Heart right ventricle (tissue), 16 donors: ENCODE data around the gene MAP3K5. TPM values are rescaled to one million over a fixed set of nuclear protein-coding genes. Genes with fewer than 3 reads are reported as not detected.

Source experiments
- ATAC-seq, 8 donors: fragments of 200-7000 bp; cut with Tn5 transposase; one replicate each; pipeline ENCODE4 v1.9.1; 2020; ENCODE audit warnings: mild to moderate bottlenecking in 8 of 8, moderate library complexity in 8 of 8, moderate number of reproducible peaks in 1 of 8
- DNase-seq, 2 donors: peaks; one replicate each; pipeline ENCODE4 v3.0.0-alpha.2; 2020
- H3K27ac ChIP-seq, 10 donors: fragments of 200-600 bp; sonication (generic) in 2 of 10; one replicate each; pipeline versions ENCODE4 v1.5.0 to v1.8.0; 2020 to 2022; ENCODE audit warnings: mild to moderate bottlenecking in 3 of 10
- H3K27me3 ChIP-seq, 7 donors: fragments of 200-600 bp; one replicate each; pipeline ENCODE4 v1.8.0; 2021 to 2022; ENCODE audit warnings: mild to moderate bottlenecking in 2 of 7
- H3K36me3 ChIP-seq, 9 donors: fragments of 200-600 bp; sonication (generic) in 1 of 9; one replicate each; pipeline versions ENCODE4 v1.5.0 to v1.8.0; 2020 to 2022; ENCODE audit warnings: mild to moderate bottlenecking in 2 of 9
- H3K4me1 ChIP-seq, 9 donors: fragments of 200-600 bp; sonication (generic) in 1 of 9; one replicate each; pipeline versions ENCODE4 v1.5.0 to v1.8.0; 2020 to 2022; ENCODE audit warnings: mild to moderate bottlenecking in 4 of 9
- H3K4me3 ChIP-seq, 10 donors: fragments of 200-600 bp; sonication (generic) in 2 of 10; one replicate each; pipeline versions ENCODE4 v1.5.0 to v1.8.0; 2020 to 2022; ENCODE audit warnings: mild to moderate bottlenecking in 7 of 10, moderate library complexity in 2 of 10
- H3K9me3 ChIP-seq, 11 donors: fragments of 200-600 bp in 10 of 11; sonication (generic) in 2 of 11; one replicate each; pipeline versions ENCODE4 v1.5.0 to v1.8.0; 2013 to 2022; ENCODE audit warnings: mild to moderate bottlenecking in 2 of 11, control low read depth in 1 of 11, moderate library complexity in 1 of 11
- WGBS, 2 donors: extraction: QIAGEN DNeasy Blood & Tissue Kit; methylation state at CpG; one replicate each; pipeline ENCODE4 v1.1.7; 2013; ENCODE audit warnings: inconsistent platforms in 1 of 2; 5-methylcytosine and 5-hydroxymethylcytosine counted together
- intact Hi-C, 10 donors: fragments of 100-400 bp; cut with DNase I; formaldehyde crosslinking; loops; one replicate each; pipeline versions ENCODE4 v1.11.1 to v1.14.2; 2022
- polyA plus RNA-seq, 2 donors: library from polyadenylated mRNA; stranded (reverse); fragments of 200-250 nt; gene quantifications; one replicate each; pipeline ENCODE4 v1.2.3, GENCODE V29; 2013
- total RNA-seq, 10 donors: library from RNA; stranded (reverse); fragmentation: NEBNext Ultra II Directional in 3 of 10; extraction: Animal tissue kit (Norgen Biotek cat#: 25700) in 3 of 10; gene quantifications; one replicate each; pipeline versions ENCODE4 v1.2.1 to v1.2.4, GENCODE V29; 2021 to 2023
- TF ChIP-seq, protein P1 (sequence below), 9 donors: fragments of 200-600 bp; sonication (generic) in 2 of 9; IDR thresholded peaks; one replicate each; pipeline versions ENCODE4 v1.5.0 to v1.8.0; 2021 to 2022; ENCODE audit warnings: antibody characterized with exemption in 9 of 9, mild to moderate bottlenecking in 5 of 9, moderate library complexity in 1 of 9
- donor health status: Arrhythmogenic right ventricular cardiomyopathy.
- donor health status: ischemic (EF 13 %, LVEDD 7.1; RV severe dilation, severe dysfunction).
- donor health status: healthy with polysubstance abuse.
- donor health status: DM: no; HTN: yes; CAD: no.
- donor health status: DM: no; HTN: no; CAD: no.
- donor health status: ischemic (EF 25% LVEDD 6.9; RV normal size, moderate dysfunction).
- donor health status: ischemic (EF 25% LVEDD 5.7; RV mildly dilated, moderate dysfunction).
- donor health status: healthy.
- donor health status: DM: yes; HTN: yes; CAD: no.
- donor health status: Ischemic cardiomyopathy.
- donor health status: ischemic (EF 35%, LVEDD 5.7; RV mildly dilated, moderate dysfunction).
- donor health status: nonischemic (EF 11% LVEDD 7.7; RV severe dilation, severe dysfunction).
- donor health status: DM: yes; HTN: yes; CAD: no.
- donor health status: PGD.
- donor health status: ischemic (EF 29% LVEDD 5.4; RV normal size, mild dysfunction).
- donor health status: nonischemic (EF 23%, LVEDD 6.1; RV moderate dilation, normal function).

MAP3K5 gene
- total and polyA plus RNA-seq, 12 donors, result 5.1 to 35.7 (median 27.8) TPM

DNA sequence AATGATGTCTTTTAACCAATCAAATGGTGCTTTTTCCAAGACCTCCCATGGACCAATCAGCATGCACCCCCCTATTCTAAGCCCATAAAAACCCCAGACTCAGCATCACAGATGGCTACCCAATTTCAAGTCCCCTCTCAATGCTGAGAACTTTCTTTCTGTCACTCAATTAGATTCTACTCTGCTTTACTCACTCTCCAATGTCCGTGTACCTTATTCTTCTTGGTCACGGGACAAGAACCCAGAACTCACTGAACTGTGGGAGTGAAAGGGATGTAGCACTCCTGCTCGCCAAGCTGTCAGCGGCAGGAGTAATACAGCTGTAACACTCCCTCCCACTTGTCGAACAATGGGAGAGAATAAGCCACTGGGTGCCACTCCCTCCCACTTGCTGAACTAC is 221.2 kb downstream of the MAP3K5 start:
- Histone ChIP-seq H3K27me3 (no peaks in the 10 kb centered on the region), H3K9me3 (peaks cover 0 to 14% (median 3%) of the 10 kb centered on the region in 11 donors), H3K27ac (no peak overlapping the region), H3K4me1 (no peaks in the 10 kb centered on the region), H3K4me3 (no peak overlapping the region), H3K36me3 (peaks cover 0 to 72% (median 6%) of the 10 kb centered on the region in 9 donors)
- DNase-seq, result no peak
- no peak for ATAC-seq
- intact Hi-C loops, result no loop called here
- WGBS, 2 donors, result 94% methylated on average over 5 of the region's 5 CpGs
- TF ChIP-seq, protein P1, sequence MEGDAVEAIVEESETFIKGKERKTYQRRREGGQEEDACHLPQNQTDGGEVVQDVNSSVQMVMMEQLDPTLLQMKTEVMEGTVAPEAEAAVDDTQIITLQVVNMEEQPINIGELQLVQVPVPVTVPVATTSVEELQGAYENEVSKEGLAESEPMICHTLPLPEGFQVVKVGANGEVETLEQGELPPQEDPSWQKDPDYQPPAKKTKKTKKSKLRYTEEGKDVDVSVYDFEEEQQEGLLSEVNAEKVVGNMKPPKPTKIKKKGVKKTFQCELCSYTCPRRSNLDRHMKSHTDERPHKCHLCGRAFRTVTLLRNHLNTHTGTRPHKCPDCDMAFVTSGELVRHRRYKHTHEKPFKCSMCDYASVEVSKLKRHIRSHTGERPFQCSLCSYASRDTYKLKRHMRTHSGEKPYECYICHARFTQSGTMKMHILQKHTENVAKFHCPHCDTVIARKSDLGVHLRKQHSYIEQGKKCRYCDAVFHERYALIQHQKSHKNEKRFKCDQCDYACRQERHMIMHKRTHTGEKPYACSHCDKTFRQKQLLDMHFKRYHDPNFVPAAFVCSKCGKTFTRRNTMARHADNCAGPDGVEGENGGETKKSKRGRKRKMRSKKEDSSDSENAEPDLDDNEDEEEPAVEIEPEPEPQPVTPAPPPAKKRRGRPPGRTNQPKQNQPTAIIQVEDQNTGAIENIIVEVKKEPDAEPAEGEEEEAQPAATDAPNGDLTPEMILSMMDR (IDR thresholded peaks at IDR 0.05), result no peak

DNA sequence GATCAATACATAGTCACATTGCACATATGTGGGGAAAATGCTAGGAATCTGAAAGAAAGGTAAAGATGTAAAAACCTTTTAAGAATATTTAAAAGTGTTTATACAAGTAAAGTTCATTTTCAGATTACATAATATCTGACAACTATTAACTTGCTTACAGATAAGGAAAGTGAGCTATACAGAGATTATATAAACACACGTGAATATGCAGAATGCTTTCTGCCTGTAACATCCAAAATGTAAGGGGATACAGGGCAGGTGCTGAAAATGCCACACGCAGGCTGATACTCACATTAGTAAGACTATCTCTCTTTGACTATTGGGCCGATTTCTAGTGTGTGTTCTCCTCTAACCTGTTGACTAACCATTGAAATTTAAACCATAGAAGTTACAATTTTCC is 224.1 kb downstream of the MAP3K5 start:
- DNase-seq, result no peak
- Histone ChIP-seq H3K27me3 (no peaks in the 10 kb centered on the region), H3K27ac (no peak overlapping the region), H3K4me1 (no peaks in the 10 kb centered on the region), H3K9me3 (peaks cover 0 to 14% (median 3%) of the 10 kb centered on the region in 11 donors), H3K4me3 (no peak overlapping the region), H3K36me3 (peaks cover 0 to 56% (median under 1%) of the 10 kb centered on the region in 9 donors)
- ATAC-seq, result no peak
- TF ChIP-seq, protein P1 (IDR thresholded peaks at IDR 0.05), result no peak
- WGBS, 2 donors, result 82 to 89% methylated on average over 3 of the region's 3 CpGs
- intact Hi-C loops, result no loop called here

DNA sequence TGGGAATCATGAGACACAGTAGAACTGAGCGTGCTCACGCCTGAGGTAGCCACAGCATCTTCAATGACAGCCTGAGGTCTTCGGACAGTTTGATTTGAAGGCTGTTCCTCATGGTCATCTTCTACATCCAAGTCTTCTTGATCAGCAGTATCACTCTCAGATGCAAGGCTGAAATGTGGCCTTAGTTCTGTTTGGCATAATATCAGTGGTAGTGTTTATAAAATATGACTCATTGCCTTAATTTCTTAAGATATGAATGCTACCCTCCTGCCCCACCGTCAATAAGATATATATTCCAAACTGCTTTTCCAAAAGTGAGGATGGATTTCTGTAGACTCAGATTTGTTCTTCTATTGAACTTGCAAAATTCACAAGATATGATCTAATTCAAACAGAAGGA is 224.6 kb downstream of the MAP3K5 start:
- ATAC-seq, result no peak
- no peak for DNase-seq
- WGBS, 2 donors, result 88 to 92% methylated on average over 4 of the region's 4 CpGs
- intact Hi-C loops, result no loop called here
- Histone ChIP-seq H3K4me3 (no peak overlapping the region), H3K27me3 (no peaks in the 10 kb centered on the region), H3K9me3 (peaks cover 0 to 14% (median 3%) of the 10 kb centered on the region in 11 donors), H3K27ac (no peak overlapping the region), H3K36me3 (peaks cover 0 to 52% (median 0%) of the 10 kb centered on the region in 9 donors), H3K4me1 (peaks cover 0 to 2% (median 0%) of the 10 kb centered on the region in 9 donors)
- TF ChIP-seq, protein P1 (IDR thresholded peaks at IDR 0.05), result no peak

DNA sequence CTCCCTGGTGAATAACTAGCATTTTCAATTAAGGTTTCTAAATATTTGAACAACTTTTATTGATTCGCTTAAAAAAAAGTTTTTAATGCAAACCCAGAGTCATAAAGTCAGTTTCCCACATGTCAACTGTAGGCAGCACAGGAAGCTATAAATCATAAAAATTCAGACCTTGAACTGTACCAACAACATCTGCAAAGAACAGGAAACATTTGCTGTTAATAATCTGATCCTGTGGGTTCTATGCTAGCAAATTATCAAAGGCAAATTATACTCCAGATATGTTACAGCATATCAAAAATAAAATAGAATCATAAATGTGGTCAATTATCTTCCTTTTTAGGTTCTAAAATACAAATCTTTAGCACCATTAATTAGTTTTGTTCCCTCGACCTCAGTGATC is 225.4 kb downstream of the MAP3K5 start:
- Histone ChIP-seq H3K36me3 (peaks cover 0 to 53% (median 0%) of the 10 kb centered on the region in 9 donors), H3K4me3 (no peak overlapping the region), H3K27me3 (no peaks in the 10 kb centered on the region), H3K27ac (no peak overlapping the region), H3K4me1 (peaks cover 0 to 10% (median 0%) of the 10 kb centered on the region in 9 donors), H3K9me3 (peaks cover 0 to 14% (median 3%) of the 10 kb centered on the region in 11 donors)
- TF ChIP-seq, protein P1 (IDR thresholded peaks at IDR 0.05), result no peak
- 71 to 86% methylated on average over 2 of the region's 2 CpGs for WGBS, 2 donors
- intact Hi-C loops, result no loop called here
- ATAC-seq (no peak), DNase-seq (no peak)
